GM12865 (cell line): ENCODE data around the gene TTC1.

ENCODE experiments used
- DNase-seq: peaks from one replicate; pipeline ENCODE4 v3.0.0; 2010; ENCODE audit warnings: low read depth
- H3K4me3 ChIP-seq: 2 replicates; pipeline ENCODE4 v1.5.1; 2011; ENCODE audit warnings: mild to moderate bottlenecking, low read depth, low read length, control low read depth
- TF ChIP-seq, protein P1 (sequence below): IDR thresholded peaks from 2 replicates; pipeline ENCODE4 v1.5.1; 2011; ENCODE audit warnings: low read length, control low read depth, low read depth, inconsistent platforms; ENCODE audit not compliant: insufficient read depth; ENCODE audit errors: missing control alignments

The TTC1 gene

DNA sequence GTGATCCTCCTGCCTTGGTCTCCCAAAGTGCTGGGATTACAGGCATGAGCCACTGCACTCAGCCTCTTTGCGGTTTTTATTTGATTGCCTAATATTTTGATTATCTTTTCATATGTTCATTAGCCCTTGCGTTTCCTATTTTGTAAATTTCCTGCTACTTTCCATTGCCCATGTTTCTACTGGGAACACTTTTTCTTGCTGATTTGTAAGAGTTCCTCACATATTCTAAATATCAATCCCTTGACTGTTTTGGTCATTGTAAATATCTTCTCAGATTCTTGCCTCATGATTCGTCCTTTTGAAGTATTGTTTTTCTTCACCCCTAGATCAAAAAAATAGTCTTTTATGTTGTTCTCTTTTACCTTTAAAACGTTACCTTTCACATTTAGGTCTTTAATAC, 37.9 kb upstream of the TTC1 start:
- no peak overlapping the region for H3K4me3 ChIP-seq
- TF ChIP-seq, protein P1, sequence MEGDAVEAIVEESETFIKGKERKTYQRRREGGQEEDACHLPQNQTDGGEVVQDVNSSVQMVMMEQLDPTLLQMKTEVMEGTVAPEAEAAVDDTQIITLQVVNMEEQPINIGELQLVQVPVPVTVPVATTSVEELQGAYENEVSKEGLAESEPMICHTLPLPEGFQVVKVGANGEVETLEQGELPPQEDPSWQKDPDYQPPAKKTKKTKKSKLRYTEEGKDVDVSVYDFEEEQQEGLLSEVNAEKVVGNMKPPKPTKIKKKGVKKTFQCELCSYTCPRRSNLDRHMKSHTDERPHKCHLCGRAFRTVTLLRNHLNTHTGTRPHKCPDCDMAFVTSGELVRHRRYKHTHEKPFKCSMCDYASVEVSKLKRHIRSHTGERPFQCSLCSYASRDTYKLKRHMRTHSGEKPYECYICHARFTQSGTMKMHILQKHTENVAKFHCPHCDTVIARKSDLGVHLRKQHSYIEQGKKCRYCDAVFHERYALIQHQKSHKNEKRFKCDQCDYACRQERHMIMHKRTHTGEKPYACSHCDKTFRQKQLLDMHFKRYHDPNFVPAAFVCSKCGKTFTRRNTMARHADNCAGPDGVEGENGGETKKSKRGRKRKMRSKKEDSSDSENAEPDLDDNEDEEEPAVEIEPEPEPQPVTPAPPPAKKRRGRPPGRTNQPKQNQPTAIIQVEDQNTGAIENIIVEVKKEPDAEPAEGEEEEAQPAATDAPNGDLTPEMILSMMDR: no peak

DNA sequence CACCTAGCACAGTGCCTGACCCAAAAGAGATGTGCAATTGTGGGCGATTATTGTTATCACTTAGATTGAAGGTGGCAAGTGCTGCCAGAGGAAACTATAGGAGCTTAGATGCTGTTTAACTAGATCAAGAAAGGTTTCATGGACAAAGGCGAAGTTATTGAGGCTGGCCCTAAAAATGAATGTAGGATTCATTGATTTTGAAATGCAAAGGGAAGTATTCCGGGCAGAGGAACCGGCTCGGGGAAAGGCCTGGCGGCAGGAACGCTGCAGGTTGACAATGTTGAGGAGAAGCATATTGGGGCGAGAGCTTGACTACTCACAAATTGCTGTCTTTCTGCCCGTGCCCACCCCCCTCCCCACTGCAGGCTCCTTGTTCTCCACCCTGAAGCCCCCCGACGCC, 37.4 kb upstream of the TTC1 start:
- DNase-seq: no peak
- no peak overlapping the region for H3K4me3 ChIP-seq
- TF ChIP-seq, protein P1: no peak

More for the DNA sequence above, 37.9 kb upstream of the TTC1 start:
- DNase-seq: no peak

DNA sequence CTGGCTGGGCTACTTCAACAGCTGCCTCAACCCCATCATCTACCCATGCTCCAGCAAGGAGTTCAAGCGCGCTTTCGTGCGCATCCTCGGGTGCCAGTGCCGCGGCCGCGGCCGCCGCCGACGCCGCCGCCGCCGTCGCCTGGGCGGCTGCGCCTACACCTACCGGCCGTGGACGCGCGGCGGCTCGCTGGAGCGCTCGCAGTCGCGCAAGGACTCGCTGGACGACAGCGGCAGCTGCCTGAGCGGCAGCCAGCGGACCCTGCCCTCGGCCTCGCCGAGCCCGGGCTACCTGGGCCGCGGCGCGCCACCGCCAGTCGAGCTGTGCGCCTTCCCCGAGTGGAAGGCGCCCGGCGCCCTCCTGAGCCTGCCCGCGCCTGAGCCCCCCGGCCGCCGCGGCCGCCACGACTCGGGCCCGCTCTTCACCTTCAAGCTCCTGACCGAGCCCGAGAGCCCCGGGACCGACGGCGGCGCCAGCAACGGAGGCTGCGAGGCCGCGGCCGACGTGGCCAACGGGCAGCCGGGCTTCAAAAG, 36.9 kb upstream of the TTC1 start:
- no peak for DNase-seq
- TF ChIP-seq, protein P1: no peak
- H3K4me3 ChIP-seq: no peak overlapping the region

DNA sequence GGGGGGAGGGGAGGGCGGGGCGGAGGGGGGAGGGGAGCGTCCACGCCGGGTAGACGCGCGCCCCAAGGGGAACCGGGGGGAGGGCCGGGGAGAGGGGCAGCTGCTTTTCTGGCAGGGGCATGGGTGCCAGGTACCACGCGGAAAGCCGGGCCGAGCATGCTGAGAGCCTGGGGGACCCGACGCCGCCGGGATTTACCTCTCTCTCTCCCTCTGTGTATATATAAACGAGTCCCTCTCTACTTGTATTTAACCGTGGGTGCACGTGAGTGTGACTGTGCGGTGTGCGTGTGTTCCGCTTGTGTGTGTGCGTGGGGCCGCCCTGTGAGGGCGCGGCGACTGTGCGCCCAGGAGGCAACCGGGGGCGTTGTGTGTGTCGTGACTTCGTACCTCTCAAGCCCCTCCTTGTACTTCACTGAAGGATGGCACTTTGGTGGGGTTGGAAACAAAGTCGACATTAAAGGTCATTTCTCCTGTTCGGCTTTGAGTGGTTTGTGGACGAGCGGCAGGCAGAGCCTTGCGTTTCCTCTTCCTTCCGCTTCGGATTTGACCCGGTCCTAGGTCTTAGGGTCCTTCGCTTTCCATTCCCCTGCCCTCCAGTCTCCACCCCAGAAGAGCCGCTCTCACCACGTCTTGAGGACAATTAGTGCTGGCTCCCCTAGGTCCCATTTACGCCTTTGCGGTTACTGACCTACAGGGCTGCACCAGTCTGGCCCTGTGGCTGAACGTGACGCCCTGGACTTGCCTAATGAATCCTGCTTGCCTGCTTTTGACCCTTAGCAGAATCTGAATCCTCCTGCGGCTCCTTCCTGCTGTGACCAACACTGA, 36.2 kb upstream of the TTC1 start:
- no peak overlapping the region for H3K4me3 ChIP-seq
- DNase-seq: no peak
- TF ChIP-seq, protein P1: no peak

DNA sequence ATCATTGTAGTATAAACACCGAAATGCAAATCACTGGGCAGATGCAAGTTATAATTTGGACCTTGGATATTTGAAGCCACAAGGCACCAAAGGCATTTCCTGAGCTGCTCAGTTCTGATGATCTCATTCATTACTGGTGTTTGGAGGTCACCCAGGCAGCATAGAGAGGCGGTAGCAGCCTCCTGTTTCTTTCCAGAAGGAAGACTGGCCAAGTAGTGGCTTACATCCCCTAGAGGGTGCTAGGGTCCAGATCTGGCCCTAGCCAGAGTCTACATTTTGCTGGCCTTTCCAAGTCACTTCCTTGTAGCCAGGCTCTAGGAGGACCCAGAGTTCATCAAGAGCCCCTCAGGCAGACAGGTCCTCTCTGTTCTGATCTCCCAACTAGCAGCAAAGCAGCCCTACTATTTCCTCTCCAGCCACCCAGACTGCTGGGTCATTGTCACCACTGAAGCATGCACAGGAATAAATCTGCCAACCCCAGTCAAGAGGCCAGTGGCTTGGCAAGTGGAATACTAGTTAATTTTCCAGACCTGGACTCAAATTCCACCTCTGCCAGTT, 33.4 kb upstream of the TTC1 start:
- H3K4me3 ChIP-seq: no peak overlapping the region
- no peak for DNase-seq
- TF ChIP-seq, protein P1: no peak

DNA sequence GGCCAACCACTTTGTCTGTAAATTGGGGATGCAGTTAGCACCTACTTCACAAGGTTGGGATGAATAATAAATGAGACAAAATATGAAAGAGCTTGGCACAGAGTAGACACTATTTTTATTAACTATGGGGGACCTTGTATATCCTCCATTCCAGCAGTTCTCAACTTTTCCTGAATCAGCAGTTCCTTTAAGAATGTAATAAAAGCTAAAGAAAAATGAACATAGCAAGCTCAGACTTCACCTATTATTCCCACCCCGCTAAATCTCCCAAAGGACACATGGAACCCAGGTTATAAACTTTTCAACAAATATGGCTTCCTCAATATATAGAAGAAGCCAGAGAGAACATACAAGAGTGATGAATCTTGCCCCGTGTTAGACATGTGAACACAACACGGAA, 32.0 kb upstream of the TTC1 start:
- no peak overlapping the region for H3K4me3 ChIP-seq
- TF ChIP-seq, protein P1: no peak

DNA sequence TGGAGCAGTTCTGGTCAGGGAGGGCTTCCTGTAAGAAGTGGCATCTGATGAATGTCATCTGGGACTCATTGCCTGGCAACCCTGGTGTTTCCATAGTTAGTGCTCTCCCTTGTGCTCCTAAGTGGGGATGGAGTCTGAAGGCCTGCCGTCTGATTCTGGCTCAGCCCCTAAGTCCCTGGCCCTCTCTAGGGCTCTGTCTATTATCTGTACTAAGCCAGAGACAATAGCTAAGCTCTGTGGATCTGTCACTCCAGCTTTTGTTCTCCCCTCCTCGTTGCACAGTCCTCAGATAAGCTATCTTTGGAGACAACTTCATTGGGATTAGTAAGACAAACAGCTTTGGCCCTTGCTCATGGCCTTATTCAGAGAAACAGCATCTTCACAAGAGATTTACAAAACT, 30.6 kb upstream of the TTC1 start:
- H3K4me3 ChIP-seq: no peak overlapping the region
- TF ChIP-seq, protein P1: no peak
- no peak for DNase-seq

More for the DNA sequence above, 32.0 kb upstream of the TTC1 start:
- DNase-seq: no peak
